ENCODE data around the gene TPSAB1.

Gene TPSAB1

DNA sequence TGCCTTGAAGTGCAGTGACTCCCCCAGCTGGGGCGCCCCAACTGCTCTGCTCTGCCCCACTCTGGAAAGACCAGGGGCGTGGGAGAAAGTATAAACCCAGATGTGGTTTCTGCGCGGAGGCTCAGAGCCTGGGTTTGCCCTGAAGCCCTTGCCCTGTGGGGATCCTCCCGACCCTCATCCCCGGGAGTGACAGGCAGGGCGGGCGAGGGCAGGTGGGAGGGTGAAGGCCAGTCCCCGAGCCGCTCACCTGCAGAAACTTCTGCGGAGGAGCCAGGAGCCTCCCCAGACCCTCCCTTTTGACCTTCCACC is 19.2 kb downstream of the TPSAB1 start:
- no peak for TF ChIP-seq TOX (CRISPR knock-in tag; IDR thresholded peaks at IDR 0.05; ENCODE audit: borderline replicate concordance)
- TF ChIP-seq ZC3H10 (CRISPR knock-in tag; IDR thresholded peaks at IDR 0.05): no peak
- TF ChIP-seq ZNF70 (CRISPR knock-in tag; IDR thresholded peaks at IDR 0.05): no peak
- no peak for TF ChIP-seq CSDC2 (CRISPR knock-in tag; IDR thresholded peaks at IDR 0.05)
- TF ChIP-seq BACH2 (CRISPR knock-in tag; IDR thresholded peaks at IDR 0.05; ENCODE audit: borderline replicate concordance): no peak
- no peak for TF ChIP-seq ZFP3 (CRISPR knock-in tag; IDR thresholded peaks at IDR 0.05)
- no peak for TF ChIP-seq TCF4 (CRISPR knock-in tag; IDR thresholded peaks at IDR 0.05; ENCODE audit: borderline replicate concordance)
- no peak for TF ChIP-seq ZNF8 (CRISPR knock-in tag; IDR thresholded peaks at IDR 0.05)
- TF ChIP-seq, protein P1, sequence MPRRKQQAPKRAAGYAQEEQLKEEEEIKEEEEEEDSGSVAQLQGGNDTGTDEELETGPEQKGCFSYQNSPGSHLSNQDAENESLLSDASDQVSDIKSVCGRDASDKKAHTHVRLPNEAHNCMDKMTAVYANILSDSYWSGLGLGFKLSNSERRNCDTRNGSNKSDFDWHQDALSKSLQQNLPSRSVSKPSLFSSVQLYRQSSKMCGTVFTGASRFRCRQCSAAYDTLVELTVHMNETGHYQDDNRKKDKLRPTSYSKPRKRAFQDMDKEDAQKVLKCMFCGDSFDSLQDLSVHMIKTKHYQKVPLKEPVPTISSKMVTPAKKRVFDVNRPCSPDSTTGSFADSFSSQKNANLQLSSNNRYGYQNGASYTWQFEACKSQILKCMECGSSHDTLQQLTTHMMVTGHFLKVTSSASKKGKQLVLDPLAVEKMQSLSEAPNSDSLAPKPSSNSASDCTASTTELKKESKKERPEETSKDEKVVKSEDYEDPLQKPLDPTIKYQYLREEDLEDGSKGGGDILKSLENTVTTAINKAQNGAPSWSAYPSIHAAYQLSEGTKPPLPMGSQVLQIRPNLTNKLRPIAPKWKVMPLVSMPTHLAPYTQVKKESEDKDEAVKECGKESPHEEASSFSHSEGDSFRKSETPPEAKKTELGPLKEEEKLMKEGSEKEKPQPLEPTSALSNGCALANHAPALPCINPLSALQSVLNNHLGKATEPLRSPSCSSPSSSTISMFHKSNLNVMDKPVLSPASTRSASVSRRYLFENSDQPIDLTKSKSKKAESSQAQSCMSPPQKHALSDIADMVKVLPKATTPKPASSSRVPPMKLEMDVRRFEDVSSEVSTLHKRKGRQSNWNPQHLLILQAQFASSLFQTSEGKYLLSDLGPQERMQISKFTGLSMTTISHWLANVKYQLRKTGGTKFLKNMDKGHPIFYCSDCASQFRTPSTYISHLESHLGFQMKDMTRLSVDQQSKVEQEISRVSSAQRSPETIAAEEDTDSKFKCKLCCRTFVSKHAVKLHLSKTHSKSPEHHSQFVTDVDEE (CRISPR knock-in tag; IDR thresholded peaks at IDR 0.05): no peak
- TF ChIP-seq ZFP30 (CRISPR knock-in tag; IDR thresholded peaks at IDR 0.05): no peak
- TF ChIP-seq ESRRG (CRISPR knock-in tag; IDR thresholded peaks at IDR 0.05): no peak
- TF ChIP-seq, protein P2, sequence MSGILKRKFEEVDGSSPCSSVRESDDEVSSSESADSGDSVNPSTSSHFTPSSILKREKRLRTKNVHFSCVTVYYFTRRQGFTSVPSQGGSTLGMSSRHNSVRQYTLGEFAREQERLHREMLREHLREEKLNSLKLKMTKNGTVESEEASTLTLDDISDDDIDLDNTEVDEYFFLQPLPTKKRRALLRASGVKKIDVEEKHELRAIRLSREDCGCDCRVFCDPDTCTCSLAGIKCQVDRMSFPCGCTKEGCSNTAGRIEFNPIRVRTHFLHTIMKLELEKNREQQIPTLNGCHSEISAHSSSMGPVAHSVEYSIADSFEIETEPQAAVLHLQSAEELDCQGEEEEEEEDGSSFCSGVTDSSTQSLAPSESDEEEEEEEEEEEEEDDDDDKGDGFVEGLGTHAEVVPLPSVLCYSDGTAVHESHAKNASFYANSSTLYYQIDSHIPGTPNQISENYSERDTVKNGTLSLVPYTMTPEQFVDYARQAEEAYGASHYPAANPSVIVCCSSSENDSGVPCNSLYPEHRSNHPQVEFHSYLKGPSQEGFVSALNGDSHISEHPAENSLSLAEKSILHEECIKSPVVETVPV (CRISPR knock-in tag; IDR thresholded peaks at IDR 0.05): no peak
- TF ChIP-seq, protein P3, sequence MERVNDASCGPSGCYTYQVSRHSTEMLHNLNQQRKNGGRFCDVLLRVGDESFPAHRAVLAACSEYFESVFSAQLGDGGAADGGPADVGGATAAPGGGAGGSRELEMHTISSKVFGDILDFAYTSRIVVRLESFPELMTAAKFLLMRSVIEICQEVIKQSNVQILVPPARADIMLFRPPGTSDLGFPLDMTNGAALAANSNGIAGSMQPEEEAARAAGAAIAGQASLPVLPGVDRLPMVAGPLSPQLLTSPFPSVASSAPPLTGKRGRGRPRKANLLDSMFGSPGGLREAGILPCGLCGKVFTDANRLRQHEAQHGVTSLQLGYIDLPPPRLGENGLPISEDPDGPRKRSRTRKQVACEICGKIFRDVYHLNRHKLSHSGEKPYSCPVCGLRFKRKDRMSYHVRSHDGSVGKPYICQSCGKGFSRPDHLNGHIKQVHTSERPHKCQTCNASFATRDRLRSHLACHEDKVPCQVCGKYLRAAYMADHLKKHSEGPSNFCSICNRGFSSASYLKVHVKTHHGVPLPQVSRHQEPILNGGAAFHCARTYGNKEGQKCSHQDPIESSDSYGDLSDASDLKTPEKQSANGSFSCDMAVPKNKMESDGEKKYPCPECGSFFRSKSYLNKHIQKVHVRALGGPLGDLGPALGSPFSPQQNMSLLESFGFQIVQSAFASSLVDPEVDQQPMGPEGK (CRISPR knock-in tag; IDR thresholded peaks at IDR 0.05; ENCODE audit: borderline replicate concordance): no peak
- TF ChIP-seq CREB5 (CRISPR knock-in tag; IDR thresholded peaks at IDR 0.05; ENCODE audit: low read depth): no peak
- no peak for TF ChIP-seq OSR1 (CRISPR knock-in tag; IDR thresholded peaks at IDR 0.05)
- no peak for ATAC-seq

DNA sequence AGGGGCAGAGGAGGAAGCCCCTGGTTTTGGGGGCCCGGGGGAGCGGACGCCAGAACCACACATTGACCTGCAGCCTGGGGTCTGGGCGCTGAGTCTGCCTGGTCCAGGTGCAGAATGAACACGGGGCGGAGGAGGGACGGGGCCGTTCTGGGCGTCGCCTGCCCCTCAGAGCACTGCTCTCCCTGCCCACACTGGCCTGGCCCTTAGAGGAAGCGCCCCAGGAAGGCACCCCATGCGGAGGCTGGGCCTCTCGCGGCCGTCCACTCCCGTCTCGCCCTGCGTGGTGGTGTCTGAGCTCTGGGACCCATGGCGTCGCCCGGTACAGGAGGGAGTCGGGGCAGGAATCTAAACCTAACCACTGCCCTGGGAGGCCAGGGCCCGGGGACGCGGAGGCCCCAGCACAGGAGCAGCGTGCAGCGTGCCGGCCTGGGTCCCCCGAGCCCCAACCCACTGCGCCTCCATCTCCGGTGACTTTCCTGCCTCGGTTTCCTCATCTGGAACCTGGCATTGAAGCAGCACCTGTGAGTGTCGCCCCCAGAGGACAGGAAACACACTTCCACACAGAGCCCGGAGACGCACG is 19.7 kb downstream of the TPSAB1 start:
- TF ChIP-seq TCF4 (CRISPR knock-in tag; IDR thresholded peaks at IDR 0.05; ENCODE audit: borderline replicate concordance): no peak
- TF ChIP-seq OSR1 (CRISPR knock-in tag; IDR thresholded peaks at IDR 0.05): no peak
- TF ChIP-seq ISL1 (CRISPR knock-in tag; IDR thresholded peaks at IDR 0.05): no peak
- TF ChIP-seq SNAI2 (CRISPR knock-in tag; IDR thresholded peaks at IDR 0.05): no peak
- no peak for TF ChIP-seq CSDC2 (CRISPR knock-in tag; IDR thresholded peaks at IDR 0.05)
- no peak for TF ChIP-seq PPARA (CRISPR knock-in tag; IDR thresholded peaks at IDR 0.05; ENCODE audit: borderline replicate concordance)
- no peak for TF ChIP-seq ZFP30 (CRISPR knock-in tag; IDR thresholded peaks at IDR 0.05)
- TF ChIP-seq POU6F1 (CRISPR knock-in tag; IDR thresholded peaks at IDR 0.05; ENCODE audit: borderline replicate concordance, low read depth): no peak
- TF ChIP-seq ZNF565 (CRISPR knock-in tag; conservative IDR thresholded peaks at IDR 0.05; ENCODE audit: low read depth): no peak
- TF ChIP-seq TOX (CRISPR knock-in tag; IDR thresholded peaks at IDR 0.05; ENCODE audit: borderline replicate concordance): no peak
- TF ChIP-seq ESRRG (CRISPR knock-in tag; IDR thresholded peaks at IDR 0.05): no peak
- TF ChIP-seq ARNTL (CRISPR knock-in tag; IDR thresholded peaks at IDR 0.05; ENCODE audit: borderline replicate concordance, low read depth): no peak
- no peak for TF ChIP-seq CREB5 (CRISPR knock-in tag; IDR thresholded peaks at IDR 0.05; ENCODE audit: low read depth)
- TF ChIP-seq, protein P3 (CRISPR knock-in tag; IDR thresholded peaks at IDR 0.05; ENCODE audit: borderline replicate concordance): no peak
- ATAC-seq: no peak

Measured in SK-N-SH treated with all-trans-retinoic acid at 6 μM for 48 hours (cell line).